GM18505 (cell line): ENCODE measurements around the gene FGD3.

Experiments used
- ATAC-seq: cut with Tn5 transposase; IDR thresholded peaks from one replicate; pipeline ENCODE4 v1.9.1; 2021; ENCODE audit not compliant: unreplicated experiment
- POLR2A ChIP-seq: IDR thresholded peaks from 4 replicates; pipeline ENCODE4 v1.6.1; 2011; ENCODE audit warnings: borderline replicate concordance; ENCODE audit not compliant: insufficient read depth, insufficient read length; ENCODE audit errors: extremely low read depth

Gene FGD3

GRCh38 chr9:93040409-93040808 lies 93.1 kb downstream of the FGD3 start:
- no peak for ATAC-seq
- no peak for TF ChIP-seq POLR2A

- ATAC-seq, result no peak
- TF ChIP-seq POLR2A, result no peak
Observed at GRCh38 chr9:93041108-93041802, 93.9 kb downstream of the FGD3 start.

GRCh38 chr9:93043122-93043521 lies 95.8 kb downstream of the FGD3 start:
- TF ChIP-seq POLR2A, result no peak
- no peak for ATAC-seq

GRCh38 chr9:93045521-93045920 lies 98.2 kb downstream of the FGD3 start:
- ATAC-seq, result no peak

GRCh38 chr9:93048566-93049448 lies 101.5 kb downstream of the FGD3 start:
- no peak for ATAC-seq
- no peak for TF ChIP-seq POLR2A

More at GRCh38 chr9:93045521-93045920, 98.2 kb downstream of the FGD3 start:
- no peak for TF ChIP-seq POLR2A

- TF ChIP-seq POLR2A, result no peak
- no peak for ATAC-seq
Observed at GRCh38 chr9:93049491-93049890, 102.2 kb downstream of the FGD3 start.

- TF ChIP-seq POLR2A, result no peak
- ATAC-seq, result no peak
Observed at GRCh38 chr9:93050231-93050630, 102.9 kb downstream of the FGD3 start.

- no peak for ATAC-seq
- no peak for TF ChIP-seq POLR2A
Observed at GRCh38 chr9:93051680-93052089, 104.4 kb downstream of the FGD3 start.

GRCh38 chr9:93052791-93053540 lies 105.6 kb downstream of the FGD3 start:
- no peak for TF ChIP-seq POLR2A
- no peak for ATAC-seq

- no peak for TF ChIP-seq POLR2A
- ATAC-seq, result no peak
Observed at GRCh38 chr9:93053781-93054331, 106.5 kb downstream of the FGD3 start.

- no peak for TF ChIP-seq POLR2A
- ATAC-seq, result no peak
Observed at GRCh38 chr9:93054758-93055704, 107.7 kb downstream of the FGD3 start.

GRCh38 chr9:93057042-93057702 lies 109.8 kb downstream of the FGD3 start:
- TF ChIP-seq POLR2A, result no peak

GRCh38 chr9:93057703-93058354 lies 110.5 kb downstream of the FGD3 start:
- peak; percentile 3 for ATAC-seq
- TF ChIP-seq POLR2A, result no peak

More at GRCh38 chr9:93057042-93057702, 109.8 kb downstream of the FGD3 start:
- no peak for ATAC-seq
